ENCODE data around the gene NDUFS4.
"Not testable (repeated sequence)": the region's sequence is repeated elsewhere in the genome, so short reads cannot be mapped to it uniquely, and the experiment has no call there.

NDUFS4 gene

DNA sequence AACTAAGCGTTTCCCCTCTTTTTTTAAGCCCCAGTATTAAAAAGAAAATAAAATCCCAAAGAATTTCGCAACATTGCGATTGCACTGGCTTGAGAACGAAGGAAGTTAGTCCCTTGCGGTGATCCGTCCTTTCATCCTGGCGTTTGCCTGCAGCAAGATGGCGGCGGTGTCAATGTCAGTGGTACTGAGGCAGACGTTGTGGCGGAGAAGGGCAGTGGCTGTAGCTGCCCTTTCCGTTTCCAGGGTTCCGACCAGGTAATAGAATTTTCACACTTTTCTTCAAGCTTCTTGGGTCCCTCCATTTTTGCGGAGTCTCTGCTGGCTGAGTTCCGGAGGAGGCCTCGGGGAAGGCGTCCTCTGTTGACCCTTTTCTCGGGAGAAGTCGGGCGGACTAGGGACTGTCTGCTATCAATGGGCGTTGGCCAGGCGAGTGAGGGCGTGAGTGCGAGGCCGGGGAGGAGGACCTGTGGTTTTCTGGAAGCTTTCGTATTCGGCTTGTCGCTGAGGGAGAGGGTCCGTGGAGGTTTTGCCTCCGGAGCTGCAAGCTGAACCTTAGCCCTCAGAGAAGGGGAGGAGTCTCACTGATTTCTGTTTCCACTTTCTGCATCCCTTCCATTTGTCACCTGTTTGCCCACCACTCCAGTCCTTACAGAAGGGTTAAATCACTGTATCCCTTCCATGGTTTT lies at the start of gene NDUFS4:
Gene NDUFS4, plus strand, starts transcription at position 134 of the 686 bp plus-strand sequence. Its CDS starts 24 bp downstream, at position 158.
- in situ Hi-C loops (cut with HindIII; ENCODE audit: low sequenced_read_pairs), result no loop called here

GRCh38 chr5:53512539-53512938 lies 47.9 kb upstream of the NDUFS4 start:
- in situ Hi-C loops (cut with HindIII; ENCODE audit: low sequenced_read_pairs), result no loop called here

GRCh38 chr5:53515988-53516387 lies 44.5 kb upstream of the NDUFS4 start:
- in situ Hi-C loops (cut with HindIII; ENCODE audit: low sequenced_read_pairs), result no loop called here

GRCh38 chr5:53520813-53521212 lies 39.6 kb upstream of the NDUFS4 start:
- in situ Hi-C loops (cut with HindIII; ENCODE audit: low sequenced_read_pairs), result no loop called here

GRCh38 chr5:53537711-53538110 lies 22.7 kb upstream of the NDUFS4 start:
- in situ Hi-C loops (cut with HindIII; ENCODE audit: low sequenced_read_pairs), result no loop called here

DNA sequence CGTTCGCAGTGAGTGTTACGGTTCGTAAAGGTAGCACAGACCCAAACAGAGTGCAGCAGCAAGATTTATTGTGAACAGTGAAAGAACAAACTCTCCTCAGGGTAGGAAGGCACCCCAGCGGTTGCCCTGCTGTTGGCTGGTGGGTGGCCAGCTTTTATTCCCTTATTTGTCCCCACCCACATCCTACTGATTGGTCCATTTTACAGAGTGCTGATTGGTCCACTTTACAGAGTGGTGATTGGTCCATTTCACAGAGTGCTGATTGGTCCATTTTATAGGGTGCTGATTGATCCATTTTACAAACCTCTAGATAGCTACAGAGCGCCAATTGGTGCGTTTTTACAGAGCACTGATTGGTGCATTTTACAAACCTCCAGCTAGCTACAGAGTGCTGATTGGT lies 19.7 kb upstream of the NDUFS4 start:
- in situ Hi-C loops (cut with HindIII; ENCODE audit: low sequenced_read_pairs), result not testable (repeated sequence)

DNA sequence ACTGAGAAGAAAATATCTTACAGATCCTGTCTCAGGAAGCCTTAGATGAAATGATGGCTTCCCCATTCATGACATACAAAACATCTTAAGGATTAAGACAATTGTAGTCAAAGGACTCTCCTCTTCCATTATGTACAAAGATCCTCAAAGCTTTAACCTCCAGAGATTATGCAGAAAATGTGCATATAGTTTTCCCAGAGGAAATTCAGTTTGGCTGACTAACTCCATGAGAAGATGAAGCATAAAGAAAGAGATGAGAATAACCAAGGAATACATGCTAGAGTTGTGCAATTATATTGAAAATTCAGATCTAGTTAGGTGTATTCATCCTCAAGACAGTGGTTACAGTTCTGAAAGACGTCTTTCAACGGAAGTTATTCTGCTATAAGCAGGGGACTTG lies 18.6 kb upstream of the NDUFS4 start:
- in situ Hi-C loops (cut with HindIII; ENCODE audit: low sequenced_read_pairs), result no loop called here

DNA sequence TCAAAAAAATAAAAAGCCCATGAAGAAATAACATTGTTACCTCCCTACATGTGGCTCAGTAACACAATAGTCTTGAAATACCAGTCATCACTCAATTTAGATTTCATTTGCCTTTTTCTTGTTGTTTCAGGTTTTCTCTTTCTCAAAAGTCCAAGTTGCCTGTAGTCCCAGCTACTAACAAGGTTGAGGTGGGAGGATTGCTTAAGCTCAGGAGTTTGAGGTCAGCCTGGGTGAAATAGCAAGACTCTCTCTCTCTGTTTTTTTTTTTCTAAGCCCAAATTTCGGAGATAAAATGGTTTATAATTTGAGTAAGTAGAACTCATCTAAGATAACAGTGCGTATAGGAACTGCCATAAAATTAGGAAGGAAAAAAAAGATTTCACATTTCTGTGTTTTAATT lies 17.5 kb upstream of the NDUFS4 start:
- in situ Hi-C loops (cut with HindIII; ENCODE audit: low sequenced_read_pairs), result no loop called here

GRCh38 chr5:53543401-53543800 lies 17.0 kb upstream of the NDUFS4 start:
- in situ Hi-C loops (cut with HindIII; ENCODE audit: low sequenced_read_pairs), result no loop called here

- in situ Hi-C loops (cut with HindIII; ENCODE audit: low sequenced_read_pairs), result no loop called here
These were observed 14.7 kb upstream of the NDUFS4 start for GRCh38 chr5:53545744-53546143.

DNA sequence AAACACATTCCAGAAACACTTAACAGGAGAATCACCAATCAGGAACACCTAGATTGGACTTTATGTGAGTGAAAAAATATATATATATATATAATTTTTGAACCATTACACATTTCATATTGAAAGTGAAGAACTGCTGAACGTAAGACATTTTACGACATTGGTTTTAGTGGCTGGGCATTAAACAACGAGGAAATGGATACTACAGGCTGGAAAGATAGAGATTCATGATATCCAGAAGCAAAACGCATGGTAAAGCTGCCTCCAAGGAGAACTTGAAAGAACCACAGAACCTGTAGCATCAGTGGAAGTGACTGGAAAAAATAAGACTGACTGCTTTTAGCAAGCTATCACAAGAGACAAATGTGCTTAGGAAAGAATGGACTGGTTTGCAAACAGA lies 13.2 kb upstream of the NDUFS4 start:
- in situ Hi-C loops (cut with HindIII; ENCODE audit: low sequenced_read_pairs), result no loop called here

DNA sequence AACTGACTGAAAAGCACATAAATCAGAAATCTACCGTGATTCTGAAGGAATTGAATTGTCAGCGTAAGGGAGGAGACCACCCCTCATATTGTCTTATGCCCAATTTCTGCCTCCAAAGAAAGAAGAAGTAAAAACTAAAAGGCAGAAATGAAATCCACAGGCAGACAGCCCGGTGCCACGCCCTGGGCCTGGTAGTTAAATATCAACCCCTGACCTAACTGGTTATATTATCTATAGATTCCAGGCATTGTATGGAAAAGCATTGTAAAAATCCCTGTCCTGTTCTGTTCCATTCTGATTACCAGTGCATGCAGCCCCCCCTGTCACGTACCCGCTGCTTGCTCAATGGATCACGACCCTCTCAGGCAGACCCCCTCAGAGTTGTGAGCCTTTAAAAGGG lies 11.9 kb upstream of the NDUFS4 start:
- in situ Hi-C loops (cut with HindIII; ENCODE audit: low sequenced_read_pairs), result not testable (repeated sequence)

DNA sequence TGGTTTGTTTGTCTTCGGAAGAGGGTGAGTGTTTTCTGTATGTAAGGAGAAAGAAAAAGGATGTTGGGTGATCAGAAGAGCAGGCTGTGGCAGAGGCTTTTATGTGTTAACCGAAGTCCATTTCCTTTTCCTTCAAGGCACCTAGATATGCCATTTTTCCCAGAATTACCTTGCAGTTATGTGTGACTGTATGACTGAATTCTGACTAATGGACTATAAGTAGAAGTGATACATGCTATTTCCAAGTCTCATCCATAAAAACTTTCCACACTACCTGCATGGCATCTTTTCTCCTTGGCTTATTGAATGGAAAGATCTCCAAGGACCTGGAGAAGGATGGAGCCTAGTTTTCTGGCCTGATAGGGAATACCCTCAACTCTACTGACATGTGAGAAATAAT lies 10.6 kb upstream of the NDUFS4 start:
- in situ Hi-C loops (cut with HindIII; ENCODE audit: low sequenced_read_pairs), result no loop called here

- in situ Hi-C loops (cut with HindIII; ENCODE audit: low sequenced_read_pairs), result no loop called here
These were observed 7.9 kb upstream of the NDUFS4 start for GRCh38 chr5:53552561-53552960.

DNA sequence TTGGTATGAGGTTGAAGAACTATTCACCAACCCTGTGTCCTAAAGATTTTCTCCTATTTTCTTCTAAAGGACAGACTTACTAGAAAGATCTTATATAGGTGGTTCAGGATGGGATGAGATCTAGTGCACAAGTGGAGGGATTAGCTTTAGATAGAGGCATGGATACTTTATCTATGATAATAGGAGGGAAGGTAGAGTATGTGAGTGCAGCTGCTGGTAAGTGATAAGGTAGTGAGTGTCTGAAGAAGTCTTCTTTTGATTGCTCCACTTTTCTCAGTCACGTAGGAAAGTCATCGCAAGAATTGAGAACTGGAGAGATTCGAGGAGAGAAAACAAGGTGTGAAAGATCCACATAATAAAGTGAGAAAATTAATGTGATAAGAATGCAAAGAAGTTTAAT lies 6.0 kb upstream of the NDUFS4 start:
- in situ Hi-C loops (cut with HindIII; ENCODE audit: low sequenced_read_pairs), result no loop called here

DNA sequence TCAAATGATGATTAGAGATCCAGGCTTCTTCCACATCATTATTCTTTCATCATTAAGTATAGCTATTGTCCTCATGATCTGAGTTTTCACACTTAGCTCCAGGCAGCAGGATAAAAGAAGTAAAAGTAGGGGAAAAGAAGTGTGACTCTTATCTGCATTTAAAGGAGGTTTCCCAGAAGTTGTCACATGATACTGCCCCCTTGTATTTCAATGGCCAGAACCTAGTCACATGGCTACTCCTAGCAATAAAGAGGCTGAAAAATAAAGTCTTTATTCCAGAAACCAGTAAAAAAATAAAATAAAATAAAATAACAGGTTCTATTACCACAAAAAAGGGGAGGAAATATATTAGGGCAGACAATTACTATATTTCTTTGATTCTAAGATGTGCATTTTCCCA lies 5.3 kb upstream of the NDUFS4 start:
- in situ Hi-C loops (cut with HindIII; ENCODE audit: low sequenced_read_pairs), result no loop called here

DNA sequence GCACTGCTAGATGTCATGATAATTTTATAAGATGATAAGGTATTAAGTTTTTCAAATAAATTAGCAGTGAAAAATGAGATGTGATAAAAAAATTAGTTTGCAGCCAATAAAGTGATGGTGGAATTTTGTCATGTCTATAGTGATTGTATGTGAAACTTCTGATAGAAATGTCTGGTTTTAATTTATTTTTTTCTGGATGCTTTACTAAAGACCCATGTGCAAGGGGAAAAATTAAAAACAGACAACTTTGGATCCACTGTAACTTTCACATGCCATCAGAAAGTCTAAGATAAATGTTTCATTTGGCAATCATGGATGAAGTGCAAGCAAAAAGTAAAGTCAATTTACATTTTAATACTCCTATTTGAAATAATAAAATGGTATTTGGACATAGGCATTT lies 4.4 kb upstream of the NDUFS4 start:
- in situ Hi-C loops (cut with HindIII; ENCODE audit: low sequenced_read_pairs), result no loop called here

DNA sequence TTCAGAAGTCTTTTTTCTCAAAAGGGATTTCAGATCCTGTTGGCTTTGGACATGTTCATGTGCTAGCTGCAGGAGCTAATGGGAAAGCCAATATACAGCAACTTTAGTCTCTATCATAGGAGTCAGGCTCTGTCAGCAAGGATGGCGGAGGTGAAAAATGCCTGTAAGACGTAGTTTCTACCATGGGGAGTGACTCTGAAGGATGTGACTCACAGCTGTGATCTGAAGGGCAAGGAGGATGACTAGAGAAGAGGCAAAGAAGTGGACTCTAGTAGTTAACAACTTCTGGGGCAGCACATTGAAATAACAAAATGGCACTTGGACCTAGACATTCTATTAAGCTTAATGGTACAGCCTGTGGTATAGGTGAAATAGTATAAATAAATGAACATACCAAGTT lies 3.1 kb upstream of the NDUFS4 start:
- in situ Hi-C loops (cut with HindIII; ENCODE audit: low sequenced_read_pairs), result no loop called here

DNA sequence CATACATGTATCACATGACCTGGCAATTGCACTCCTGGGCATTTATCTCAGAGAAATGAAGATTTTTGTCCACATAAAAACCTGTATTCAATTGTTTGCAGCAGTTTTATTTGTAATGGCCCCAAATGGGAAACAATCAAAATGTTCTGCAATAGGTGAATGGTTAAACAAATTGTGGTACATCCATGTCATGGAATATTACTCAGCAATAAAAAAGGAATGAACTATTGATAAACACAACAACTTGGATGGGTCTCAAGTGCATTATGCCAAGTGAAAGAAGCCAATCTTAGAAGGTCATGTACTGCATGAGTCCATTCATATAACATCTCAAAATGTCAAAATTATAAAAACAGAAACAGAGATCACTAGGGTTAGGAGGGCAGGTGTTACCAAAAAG lies 1.5 kb upstream of the NDUFS4 start:
- in situ Hi-C loops (cut with HindIII; ENCODE audit: low sequenced_read_pairs), result no loop called here

GRCh38 chr5:53560028-53560427 lies 411 bp upstream of the NDUFS4 start:
- in situ Hi-C loops (cut with HindIII; ENCODE audit: low sequenced_read_pairs), result no loop called here

- in situ Hi-C loops (cut with HindIII; ENCODE audit: low sequenced_read_pairs), result no loop called here
These were observed 8.0 kb downstream of the NDUFS4 start for GRCh38 chr5:53568401-53568800.

- in situ Hi-C loops (cut with HindIII; ENCODE audit: low sequenced_read_pairs), result no loop called here
These were observed 8.4 kb downstream of the NDUFS4 start for GRCh38 chr5:53568871-53569270.

GRCh38 chr5:53569453-53569852 lies 9.0 kb downstream of the NDUFS4 start:
- in situ Hi-C loops (cut with HindIII; ENCODE audit: low sequenced_read_pairs), result no loop called here

All from endothelial cell of hepatic sinusoid (primary cell).